Duodenal mucosa (tissue), 2 donors: ENCODE data around the gene ADAMTS2.

ENCODE experiments used
- H3K27ac ChIP-seq: one replicate; pipeline ENCODE4 v1.7.0; 2013; ENCODE audit warnings: low read depth, low read length
- H3K27me3 ChIP-seq, 2 donors: one replicate each; pipeline ENCODE4 v1.7.0; 2013; ENCODE audit warnings: low read length in 2 of 2, control low read depth in 1 of 2; ENCODE audit not compliant: insufficient read depth in 2 of 2, control insufficient read depth in 1 of 2
- H3K36me3 ChIP-seq, 2 donors: one replicate each; pipeline ENCODE4 v1.7.0; 2013; ENCODE audit warnings: low read length in 2 of 2, control low read depth in 1 of 2; ENCODE audit not compliant: insufficient read depth in 2 of 2, control insufficient read depth in 1 of 2
- H3K4me1 ChIP-seq, 2 donors: one replicate each; pipeline ENCODE4 v1.7.0; 2013; ENCODE audit warnings: low read length in 2 of 2, control low read depth in 1 of 2; ENCODE audit not compliant: insufficient read depth in 2 of 2, control insufficient read depth in 1 of 2
- H3K4me3 ChIP-seq, 2 donors: one replicate each; pipeline ENCODE4 v1.7.0; 2013; ENCODE audit warnings: low read length in 2 of 2, low read depth in 1 of 2
- H3K9ac ChIP-seq, 2 donors: one replicate each; pipeline ENCODE4 v1.7.0; 2013; ENCODE audit warnings: low read length in 2 of 2, low read depth in 1 of 2
- H3K9me3 ChIP-seq, 2 donors: one replicate each; pipeline ENCODE4 v1.7.0; 2013; ENCODE audit warnings: low read length in 2 of 2, control low read depth in 1 of 2; ENCODE audit not compliant: control insufficient read depth in 1 of 2

Gene ADAMTS2

DNA sequence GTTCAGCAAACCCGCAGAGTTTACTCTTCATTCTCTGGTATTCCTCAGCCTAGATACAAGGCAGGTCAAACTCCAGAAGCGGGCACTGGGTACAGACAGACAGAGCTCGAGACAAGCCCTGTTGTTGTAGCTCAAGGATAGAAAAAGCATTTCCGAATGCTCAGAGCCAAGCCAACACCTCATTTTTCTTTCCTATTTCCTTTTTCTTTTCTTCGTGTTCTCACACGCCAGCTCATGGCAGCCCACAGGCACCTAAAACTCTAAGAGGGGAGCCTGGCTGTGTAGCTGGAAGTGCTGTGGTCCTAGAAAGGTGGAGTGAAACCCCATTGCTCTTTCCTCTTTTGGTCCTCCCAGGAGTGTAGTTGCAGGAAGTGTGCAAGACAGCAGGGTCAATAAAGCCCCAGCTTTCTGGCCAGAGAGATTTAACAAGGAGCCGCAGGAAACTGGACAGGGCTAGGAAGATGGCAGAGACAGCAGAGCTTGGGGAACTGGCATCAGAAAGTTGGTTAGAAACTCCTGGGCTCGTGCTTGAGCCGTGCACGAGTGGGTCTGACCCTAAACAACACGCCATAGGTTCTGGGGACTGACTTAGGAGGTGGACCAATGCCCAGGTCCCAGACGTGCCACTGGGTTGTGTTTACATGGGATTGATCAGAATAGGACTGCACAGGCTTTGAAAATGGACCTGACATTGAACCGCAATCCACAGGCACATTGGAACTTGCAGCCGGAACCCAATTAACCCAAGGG is 41.6 kb downstream of the ADAMTS2 start:
- Histone ChIP-seq H3K36me3 (no peaks in the 10 kb centered on the region), H3K4me1 (no peaks in the 10 kb centered on the region), H3K27ac (no peak overlapping the region), H3K4me3 (no peak overlapping the region), H3K9ac (no peak overlapping the region), H3K27me3 (no peaks in the 10 kb centered on the region), H3K9me3 (peaks cover 0 to 6% of the 10 kb centered on the region in 2 donors)

DNA sequence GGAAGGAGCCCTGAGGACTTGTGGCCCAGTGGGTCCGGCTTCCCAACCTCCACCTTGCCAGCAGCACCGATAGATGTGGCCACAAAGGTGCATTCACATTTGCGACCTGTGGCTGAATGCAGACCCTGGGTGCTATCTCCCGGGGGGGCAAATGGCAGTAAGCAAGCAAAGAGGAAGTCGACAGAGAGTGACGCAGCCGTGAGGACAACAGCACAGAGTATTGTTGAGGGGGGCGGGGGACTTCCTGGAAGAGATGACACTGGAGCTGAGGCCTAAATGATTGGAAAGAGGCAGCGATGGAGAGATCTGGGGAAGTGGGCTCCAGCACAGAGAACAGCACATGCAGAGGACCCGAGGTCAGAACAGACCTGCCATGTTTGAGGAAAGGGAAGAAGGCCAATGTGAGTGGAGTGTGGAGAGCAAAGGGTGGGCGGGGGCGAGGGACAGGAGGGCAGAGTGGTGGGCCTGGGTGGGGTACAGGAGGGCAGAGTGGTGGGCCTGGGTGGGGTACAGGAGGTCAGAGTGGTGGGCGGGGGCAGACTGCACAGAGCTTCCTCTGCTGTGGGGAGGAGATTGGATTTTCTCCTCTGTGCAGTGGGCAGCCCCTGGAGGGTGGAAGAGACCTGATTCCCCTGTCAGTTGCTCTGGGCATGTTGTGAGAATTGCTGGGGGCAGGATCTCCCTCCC is 42.6 kb downstream of the ADAMTS2 start:
- Histone ChIP-seq H3K27ac (no peak overlapping the region), H3K4me3 (no peak overlapping the region), H3K9ac (no peak overlapping the region), H3K36me3 (no peaks in the 10 kb centered on the region), H3K9me3 (peaks cover 0 to 6% of the 10 kb centered on the region in 2 donors), H3K4me1 (no peaks in the 10 kb centered on the region), H3K27me3 (no peaks in the 10 kb centered on the region)

DNA sequence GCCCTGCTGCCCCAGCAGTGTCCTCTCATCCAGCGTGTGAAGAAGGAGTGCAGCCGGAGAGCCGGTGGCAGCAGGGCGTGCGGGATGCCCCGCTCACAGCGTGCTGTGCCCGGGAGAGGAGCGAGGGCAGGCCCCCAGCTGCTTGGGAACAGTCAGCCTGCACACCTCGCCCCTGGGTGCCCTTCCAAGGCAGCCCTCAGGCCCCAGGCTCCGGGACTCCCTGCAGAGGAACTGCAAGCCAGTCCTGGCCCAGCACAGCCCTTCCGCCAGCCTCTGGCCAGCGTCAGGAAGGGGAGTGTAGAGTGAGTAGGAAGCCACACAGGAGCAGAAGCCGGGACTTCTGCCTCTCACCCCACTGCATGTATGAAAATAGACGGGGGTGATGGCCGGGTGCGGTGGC is 43.5 kb downstream of the ADAMTS2 start:
- no peak overlapping the region for H3K27ac ChIP-seq
- peaks cover 0 to 6% of the 10 kb centered on the region in 2 donors for H3K9me3 ChIP-seq
- H3K36me3 ChIP-seq = no peaks in the 10 kb centered on the region
- H3K4me1 ChIP-seq = no peaks in the 10 kb centered on the region
- H3K9ac ChIP-seq = no peak overlapping the region
- no peak overlapping the region for H3K4me3 ChIP-seq
- H3K27me3 ChIP-seq = no peaks in the 10 kb centered on the region

DNA sequence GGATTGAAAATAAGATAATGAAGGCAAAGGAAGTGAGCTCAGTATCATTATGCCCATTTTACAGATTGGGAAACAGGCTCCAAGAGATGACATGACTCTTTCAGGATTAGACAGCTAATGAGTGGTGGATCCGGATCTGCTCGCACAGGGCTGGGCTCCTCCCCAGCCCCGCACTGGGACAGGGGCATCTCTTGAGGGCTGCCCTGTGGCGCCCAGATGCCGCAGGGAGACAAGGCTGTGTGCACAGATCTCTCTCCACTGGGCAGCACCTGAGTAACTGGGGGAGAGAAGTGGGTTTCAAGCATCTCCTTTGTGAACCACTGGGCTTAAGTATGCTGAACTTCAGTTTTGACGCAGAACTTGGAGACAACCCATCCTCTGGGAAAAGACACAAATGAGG is 43.9 kb downstream of the ADAMTS2 start:
- Histone ChIP-seq H3K27ac (no peak overlapping the region), H3K4me3 (no peak overlapping the region), H3K9ac (no peak overlapping the region), H3K27me3 (no peaks in the 10 kb centered on the region), H3K9me3 (peaks cover 0 to 6% of the 10 kb centered on the region in 2 donors), H3K4me1 (no peaks in the 10 kb centered on the region), H3K36me3 (no peaks in the 10 kb centered on the region)

DNA sequence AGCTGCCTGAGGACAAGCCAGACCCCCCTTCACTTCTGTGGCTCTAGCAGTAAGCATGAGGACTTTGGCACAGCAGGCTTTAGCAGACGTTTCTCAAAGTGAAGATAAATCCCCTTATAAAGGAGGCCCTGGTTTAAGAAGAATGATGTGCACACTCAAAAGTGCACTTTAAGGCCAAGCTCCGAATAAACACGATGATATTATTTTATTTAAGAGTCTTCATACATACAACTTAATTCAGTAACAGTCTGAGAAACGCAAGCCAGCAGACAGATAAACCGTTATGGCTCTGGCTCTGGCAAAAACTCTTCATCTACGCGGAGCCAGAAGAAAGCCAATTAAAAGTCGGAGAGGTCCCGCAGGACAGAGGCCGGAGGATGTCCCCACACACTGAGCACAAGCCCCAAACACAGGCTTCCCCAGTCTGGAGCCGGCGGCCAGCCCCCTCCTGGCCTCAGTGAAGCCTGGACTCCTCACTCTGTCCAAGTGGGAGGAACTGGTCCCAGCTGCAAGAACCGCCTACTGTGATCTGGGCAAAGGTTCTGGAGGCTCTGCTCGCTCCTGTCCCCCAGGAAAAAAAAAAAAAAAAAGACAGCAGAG is 44.6 kb downstream of the ADAMTS2 start:
- Histone ChIP-seq H3K36me3 (no peaks in the 10 kb centered on the region), H3K27me3 (no peaks in the 10 kb centered on the region), H3K4me3 (no peak overlapping the region), H3K27ac (no peak overlapping the region), H3K9ac (no peak overlapping the region), H3K4me1 (no peaks in the 10 kb centered on the region), H3K9me3 (peaks cover 0 to 6% of the 10 kb centered on the region in 2 donors)

DNA sequence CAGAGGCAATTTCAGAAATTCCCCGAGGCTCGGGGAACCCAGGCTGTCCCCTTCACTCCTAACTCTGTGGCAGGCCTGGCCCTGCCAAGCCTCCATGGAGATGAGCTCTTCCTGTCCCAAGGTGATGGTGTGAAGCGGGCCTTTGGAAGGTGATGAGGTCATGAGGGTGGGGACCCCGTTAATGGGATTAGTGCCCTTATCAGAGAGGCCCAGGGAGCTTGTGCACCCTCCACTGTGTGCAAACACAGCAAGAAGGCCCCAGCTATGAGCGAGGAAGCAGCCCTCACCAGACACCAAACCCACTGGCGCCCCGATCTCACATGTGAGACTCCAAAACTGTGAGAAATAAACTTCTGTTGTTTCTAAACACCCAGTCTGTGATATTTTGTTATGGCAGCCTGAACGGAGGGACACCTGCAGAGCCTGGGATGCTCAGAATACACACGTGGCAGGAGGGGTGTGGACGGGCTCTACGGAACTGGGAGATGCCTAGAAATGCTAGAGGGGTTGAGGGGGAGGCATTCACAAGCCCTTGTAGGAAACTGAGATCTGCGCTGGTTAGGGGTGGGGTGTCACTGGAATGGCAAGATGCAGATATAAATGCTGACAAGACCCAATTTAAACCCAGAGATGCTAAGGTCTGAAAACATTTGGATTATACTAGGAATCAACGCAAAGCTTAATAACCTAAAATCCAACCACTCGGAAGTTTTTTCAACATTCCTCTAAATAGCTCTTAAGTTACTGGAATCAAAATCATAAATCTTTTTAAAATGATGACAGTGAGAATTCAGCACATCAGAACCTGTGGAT is 46.9 kb downstream of the ADAMTS2 start:
- no peaks in the 10 kb centered on the region for H3K36me3 ChIP-seq
- H3K9me3 ChIP-seq = no peaks in the 10 kb centered on the region
- H3K27ac ChIP-seq = no peak overlapping the region
- H3K27me3 ChIP-seq = no peaks in the 10 kb centered on the region
- no peak overlapping the region for H3K4me3 ChIP-seq
- H3K4me1 ChIP-seq = no peaks in the 10 kb centered on the region
- H3K9ac ChIP-seq = no peak overlapping the region

DNA sequence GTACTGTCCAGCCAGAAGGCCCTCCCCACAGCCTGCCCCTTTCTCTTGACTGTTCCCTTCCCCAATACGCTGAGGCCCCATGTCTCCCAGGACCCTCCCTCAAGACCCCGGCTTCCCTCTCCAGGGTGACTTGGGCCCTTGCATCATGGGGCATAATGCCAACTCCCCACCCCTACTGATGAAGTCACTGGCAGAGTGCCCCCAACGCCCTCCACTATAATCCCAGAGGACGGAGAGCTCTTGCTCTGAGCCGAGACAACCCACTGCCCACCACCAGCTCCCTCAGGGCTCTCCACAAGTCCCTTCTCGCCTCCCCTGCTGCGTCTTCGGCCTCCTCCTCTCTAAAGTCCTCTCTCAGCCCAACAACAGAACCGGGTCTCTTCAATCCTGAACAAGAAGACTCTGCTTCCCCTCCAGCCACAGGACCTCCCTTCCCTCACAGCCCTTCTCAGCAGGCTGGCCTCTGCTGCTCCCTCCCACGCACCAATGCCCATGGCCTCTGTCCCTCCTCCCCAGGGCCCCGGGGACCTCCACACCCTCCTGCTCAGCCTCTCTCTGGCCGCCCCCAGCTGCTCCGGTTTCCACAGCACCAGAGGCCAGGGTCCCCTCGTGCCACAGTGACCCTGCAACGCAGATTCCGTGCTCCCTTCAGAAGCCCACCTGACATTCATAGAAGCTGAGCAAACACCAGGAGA is 47.6 kb downstream of the ADAMTS2 start:
- H3K27me3 ChIP-seq = no peaks in the 10 kb centered on the region
- H3K4me1 ChIP-seq = no peaks in the 10 kb centered on the region
- no peaks in the 10 kb centered on the region for H3K9me3 ChIP-seq
- H3K36me3 ChIP-seq = no peaks in the 10 kb centered on the region
- H3K9ac ChIP-seq = no peak overlapping the region
- no peak overlapping the region for H3K27ac ChIP-seq
- no peak overlapping the region for H3K4me3 ChIP-seq

DNA sequence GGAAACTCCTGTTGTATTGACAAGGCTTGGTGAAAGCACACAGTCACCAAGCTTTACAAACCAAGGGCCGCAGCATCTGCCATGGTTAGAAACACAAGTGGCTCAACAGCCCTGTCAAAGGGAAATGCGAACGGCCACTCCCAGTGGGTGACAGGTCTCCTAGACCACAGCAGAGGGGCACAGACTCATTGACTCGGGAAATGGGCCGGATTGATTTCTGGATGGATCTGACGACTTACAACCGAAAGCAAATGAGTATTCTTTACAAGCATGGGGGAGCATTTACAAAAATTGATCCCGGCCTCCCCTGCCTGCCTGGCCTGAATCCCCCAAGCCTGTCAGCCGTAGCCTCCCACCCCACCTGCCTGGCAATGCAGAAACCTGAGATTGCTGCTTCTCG is 48.2 kb downstream of the ADAMTS2 start:
- H3K36me3 ChIP-seq = no peaks in the 10 kb centered on the region
- H3K27ac ChIP-seq = no peak overlapping the region
- H3K9me3 ChIP-seq = no peaks in the 10 kb centered on the region
- H3K4me1 ChIP-seq = no peaks in the 10 kb centered on the region
- H3K27me3 ChIP-seq = no peaks in the 10 kb centered on the region
- no peak overlapping the region for H3K9ac ChIP-seq
- no peak overlapping the region for H3K4me3 ChIP-seq

DNA sequence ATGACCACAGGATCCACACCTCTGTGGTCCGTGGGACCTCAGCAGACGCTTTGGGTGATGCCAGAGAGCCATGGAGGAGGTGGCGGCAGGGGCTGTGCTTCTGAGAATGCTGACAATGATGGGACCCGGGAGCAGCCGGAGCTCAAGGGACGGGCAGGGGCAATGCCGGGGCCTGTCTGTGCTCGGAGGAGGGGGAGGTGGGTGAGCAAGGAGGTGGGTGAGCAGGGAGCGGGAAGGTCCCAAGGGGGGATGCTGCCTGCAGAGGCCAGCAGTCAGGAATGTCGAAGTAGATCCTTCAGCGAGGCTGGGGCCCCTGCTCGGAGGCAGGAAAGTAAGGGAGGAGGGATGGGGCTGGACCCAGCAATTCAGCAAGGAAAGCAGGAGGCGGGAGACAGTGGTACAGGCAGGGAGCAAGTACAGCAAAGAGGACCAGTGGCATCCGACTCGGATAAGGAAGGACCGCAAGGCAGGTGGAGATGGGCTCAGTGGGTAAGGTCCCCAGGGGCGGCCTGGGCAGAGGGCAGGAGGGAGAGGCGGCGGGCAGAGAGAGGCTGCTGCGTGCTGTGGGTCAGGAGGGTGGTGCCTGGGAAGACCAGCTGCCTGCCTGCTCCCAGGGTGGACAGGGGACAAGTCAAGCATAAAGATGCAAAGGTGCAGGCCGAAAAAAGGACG is 49.0 kb downstream of the ADAMTS2 start:
- no peaks in the 10 kb centered on the region for H3K9me3 ChIP-seq
- H3K27ac ChIP-seq = no peak overlapping the region
- H3K36me3 ChIP-seq = no peaks in the 10 kb centered on the region
- H3K9ac ChIP-seq = no peak overlapping the region
- H3K4me3 ChIP-seq = no peak overlapping the region
- H3K27me3 ChIP-seq = no peaks in the 10 kb centered on the region
- H3K4me1 ChIP-seq = no peaks in the 10 kb centered on the region
